ENCODE measurements around the gene HECTD1. TPM values are rescaled to one million over a fixed set of nuclear protein-coding genes. Genes with fewer than 3 reads are reported as not detected.

Gene HECTD1
- total RNA-seq, 4 donors from 2014 or later, result 183 to 293 (median 208) TPM

GRCh38 chr14:31133133-31133532 is 74.5 kb downstream of the HECTD1 start:
- H3K4me3 ChIP-seq, result no peak overlapping the region
- peaks cover 0 to 87% (median 0%) of the 10 kb centered on the region in 3 donors for H3K36me3 ChIP-seq
- no peak overlapping the region for H3K27ac ChIP-seq
- H3K4me1 ChIP-seq, result no peaks in the 10 kb centered on the region
- DNase-seq, result no peak
- TF ChIP-seq, protein P1, sequence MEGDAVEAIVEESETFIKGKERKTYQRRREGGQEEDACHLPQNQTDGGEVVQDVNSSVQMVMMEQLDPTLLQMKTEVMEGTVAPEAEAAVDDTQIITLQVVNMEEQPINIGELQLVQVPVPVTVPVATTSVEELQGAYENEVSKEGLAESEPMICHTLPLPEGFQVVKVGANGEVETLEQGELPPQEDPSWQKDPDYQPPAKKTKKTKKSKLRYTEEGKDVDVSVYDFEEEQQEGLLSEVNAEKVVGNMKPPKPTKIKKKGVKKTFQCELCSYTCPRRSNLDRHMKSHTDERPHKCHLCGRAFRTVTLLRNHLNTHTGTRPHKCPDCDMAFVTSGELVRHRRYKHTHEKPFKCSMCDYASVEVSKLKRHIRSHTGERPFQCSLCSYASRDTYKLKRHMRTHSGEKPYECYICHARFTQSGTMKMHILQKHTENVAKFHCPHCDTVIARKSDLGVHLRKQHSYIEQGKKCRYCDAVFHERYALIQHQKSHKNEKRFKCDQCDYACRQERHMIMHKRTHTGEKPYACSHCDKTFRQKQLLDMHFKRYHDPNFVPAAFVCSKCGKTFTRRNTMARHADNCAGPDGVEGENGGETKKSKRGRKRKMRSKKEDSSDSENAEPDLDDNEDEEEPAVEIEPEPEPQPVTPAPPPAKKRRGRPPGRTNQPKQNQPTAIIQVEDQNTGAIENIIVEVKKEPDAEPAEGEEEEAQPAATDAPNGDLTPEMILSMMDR (IDR thresholded peaks at IDR 0.05), result no peak
- TF ChIP-seq POLR2A (IDR thresholded peaks at IDR 0.05), result no peak
- H3K9me3 ChIP-seq, result no peaks in the 10 kb centered on the region
- H3K27me3 ChIP-seq, result no peaks in the 10 kb centered on the region

DNA sequence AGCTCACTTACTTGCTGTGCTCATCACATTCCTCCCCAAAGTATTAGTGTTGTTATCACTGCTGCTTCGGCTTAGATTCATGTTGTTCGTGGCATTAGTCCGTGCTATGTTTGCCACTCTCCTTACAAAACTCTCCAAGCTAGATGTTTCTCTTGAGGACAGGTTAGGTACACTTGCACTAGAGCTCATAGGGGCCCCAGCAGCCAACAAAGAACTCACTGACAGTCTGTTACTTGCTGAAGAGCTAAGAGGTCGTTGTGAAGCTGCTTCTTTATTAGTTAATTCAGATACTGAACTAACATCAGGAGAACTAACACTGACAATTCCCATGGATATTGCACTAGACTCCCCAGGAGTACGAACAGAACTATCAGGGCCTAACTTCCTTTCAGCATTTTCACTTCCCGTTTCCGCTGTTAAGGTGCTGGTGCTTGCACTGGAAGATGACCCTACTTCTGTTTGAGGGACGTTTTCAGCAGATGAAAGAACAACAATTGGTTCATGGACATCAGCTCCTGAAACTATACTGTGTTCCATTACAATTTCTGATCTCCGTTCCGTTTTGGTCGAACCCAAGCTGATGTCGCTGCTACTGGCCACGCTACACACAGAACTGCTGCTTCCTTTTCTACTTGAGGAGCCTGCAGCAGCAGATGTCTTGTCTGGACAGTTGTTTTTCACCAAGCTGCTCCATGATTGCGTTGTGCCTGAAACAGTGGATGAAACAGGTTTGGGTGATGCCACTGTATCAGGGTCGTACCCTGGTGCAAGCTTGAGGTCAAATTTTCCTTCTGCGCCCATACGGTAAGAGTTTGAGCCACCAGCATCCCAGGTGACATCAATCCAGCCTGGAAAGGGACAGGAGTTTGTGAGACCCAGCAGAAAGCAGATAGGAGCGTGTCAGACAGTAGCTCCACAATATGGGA is 78.7 kb downstream of the HECTD1 start:
- Histone ChIP-seq H3K4me3 (no peak overlapping the region), H3K27me3 (no peaks in the 10 kb centered on the region), H3K9me3 (no peaks in the 10 kb centered on the region), H3K27ac (peak overlapping the region in 1 of 4 donors; percentile 23), H3K36me3 (peaks cover 0 to 88% (median 0%) of the 10 kb centered on the region in 3 donors), H3K4me1 (no peaks in the 10 kb centered on the region)
- no peak for DNase-seq
- TF ChIP-seq POLR2A (IDR thresholded peaks at IDR 0.05), result no peak
- TF ChIP-seq, protein P1 (IDR thresholded peaks at IDR 0.05), result no peak

GRCh38 chr14:31127690-31128089 is 79.9 kb downstream of the HECTD1 start:
- TF ChIP-seq POLR2A (IDR thresholded peaks at IDR 0.05), result no peak
- TF ChIP-seq, protein P1 (IDR thresholded peaks at IDR 0.05), result no peak
- Histone ChIP-seq H3K36me3 (peaks cover 0 to 88% (median 0%) of the 10 kb centered on the region in 3 donors), H3K27ac (no peak overlapping the region), H3K27me3 (no peaks in the 10 kb centered on the region), H3K4me3 (no peak overlapping the region), H3K9me3 (no peaks in the 10 kb centered on the region), H3K4me1 (no peaks in the 10 kb centered on the region)
- no peak for DNase-seq

DNA sequence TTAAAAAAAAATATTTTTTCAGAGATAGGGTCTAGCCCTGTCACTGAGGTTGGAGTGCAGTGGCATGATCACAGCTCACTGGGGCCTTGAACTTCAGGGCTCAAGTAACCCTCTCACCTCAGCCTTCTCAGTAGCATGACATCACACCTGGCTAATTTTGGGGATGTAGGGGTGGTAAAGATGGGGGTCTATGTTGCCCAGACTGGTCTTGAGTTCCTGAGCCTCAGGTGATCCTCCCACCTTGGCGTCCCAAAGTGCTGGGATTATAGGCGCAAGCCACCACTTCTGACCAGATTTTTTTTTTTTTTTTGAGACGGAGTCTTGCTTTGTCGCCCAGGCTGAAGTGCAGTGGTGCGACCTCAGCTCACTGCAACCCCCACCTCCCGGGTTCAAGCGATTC is 80.9 kb downstream of the HECTD1 start:
- Histone ChIP-seq H3K36me3 (peaks cover 0 to 88% (median 0%) of the 10 kb centered on the region in 3 donors), H3K4me1 (no peaks in the 10 kb centered on the region), H3K9me3 (no peaks in the 10 kb centered on the region), H3K27me3 (no peaks in the 10 kb centered on the region), H3K27ac (no peak overlapping the region), H3K4me3 (no peak overlapping the region)
- no peak for DNase-seq
- no peak for TF ChIP-seq POLR2A (IDR thresholded peaks at IDR 0.05)
- TF ChIP-seq, protein P1 (IDR thresholded peaks at IDR 0.05), result no peak

DNA sequence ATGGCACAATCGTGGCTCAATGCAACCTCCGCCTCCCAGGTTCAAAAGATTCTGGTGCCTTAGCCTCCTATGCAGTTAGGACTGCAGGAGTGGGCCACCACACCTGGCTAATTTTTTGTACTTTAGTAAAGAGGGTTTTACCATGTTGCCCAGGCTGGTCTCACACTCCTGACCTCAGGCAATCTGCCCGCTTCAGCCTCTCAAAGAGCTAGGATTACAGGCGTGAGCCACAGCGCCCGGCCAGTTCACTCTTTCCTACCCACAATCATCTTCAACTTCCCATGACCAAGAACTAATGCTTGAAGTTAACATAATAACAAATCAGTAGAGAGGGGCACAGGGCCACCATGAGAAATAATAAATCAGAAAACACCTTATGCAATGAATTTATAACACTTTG is 82.4 kb downstream of the HECTD1 start:
- no peak overlapping the region for H3K27ac ChIP-seq
- DNase-seq, result no peak
- no peaks in the 10 kb centered on the region for H3K9me3 ChIP-seq
- H3K4me3 ChIP-seq, result no peak overlapping the region
- TF ChIP-seq POLR2A (IDR thresholded peaks at IDR 0.05), result no peak
- TF ChIP-seq, protein P1 (IDR thresholded peaks at IDR 0.05), result no peak
- H3K27me3 ChIP-seq, result no peaks in the 10 kb centered on the region
- no peaks in the 10 kb centered on the region for H3K4me1 ChIP-seq
- peaks cover 0 to 98% (median 0%) of the 10 kb centered on the region in 3 donors for H3K36me3 ChIP-seq

All from Peyer's patch (tissue), 4 donors.